Right cardiac atrium (tissue), 5 donors: ENCODE results near the gene EWSR1. TPM values are rescaled to one million over a fixed set of nuclear protein-coding genes. Genes with fewer than 3 reads are reported as not detected.
"Not testable (repeated sequence)": the region's sequence is repeated elsewhere in the genome, so short reads cannot be mapped to it uniquely, and the experiment has no call there.

Experiments used
- ATAC-seq, 2 donors: fragments of 200-7000 bp; cut with Tn5 transposase; one replicate each; pipeline versions ENCODE4 v1.8.0 to v1.9.1; 2020; ENCODE audit warnings: moderate library complexity in 2 of 2, mild to moderate bottlenecking in 1 of 2
- DNase-seq, 3 donors: peaks; one replicate each; pipeline ENCODE4 v3.0.0-alpha.2; 2020
- H3K27ac ChIP-seq: one replicate; pipeline ENCODE4 v1.5.1; 2013; ENCODE audit warnings: mild to moderate bottlenecking, low read length, control low read depth, moderate library complexity
- H3K27me3 ChIP-seq: one replicate; pipeline ENCODE4 v1.6.1; 2013; ENCODE audit not compliant: control insufficient read depth, insufficient read depth
- H3K4me1 ChIP-seq: one replicate; pipeline ENCODE4 v1.6.1; 2013; ENCODE audit warnings: low read length; ENCODE audit not compliant: control insufficient read depth, insufficient read depth
- H3K4me3 ChIP-seq: one replicate; pipeline ENCODE4 v1.5.1; 2013; ENCODE audit warnings: low read length, control low read depth
- H3K9me3 ChIP-seq: one replicate; pipeline ENCODE4 v1.6.1; 2013; ENCODE audit warnings: low read length; ENCODE audit not compliant: control insufficient read depth
- WGBS: extraction: QIAGEN DNeasy Blood & Tissue Kit; methylation state at CpG from one replicate; pipeline ENCODE4 v1.1.7; 2013; 5-methylcytosine and 5-hydroxymethylcytosine counted together
- intact Hi-C, 4 donors: fragments of 100-400 bp; cut with DNase I; formaldehyde crosslinking; loops; one replicate each; pipeline versions ENCODE4 v1.11.0 to v1.14.0; 2022 to 2023
- long read RNA-seq, 4 donors: library from polyadenylated mRNA; unstranded; transcript quantifications; one replicate each; pipeline ENCODE4 v2.0.0, GENCODE V29; 2020 to 2021
- polyA plus RNA-seq: library from polyadenylated mRNA; stranded (reverse); fragments of 200-250 nt; gene quantifications from one replicate; pipeline ENCODE4 v1.2.3, GENCODE V29; 2013
- total RNA-seq, 4 donors: library from RNA; stranded (reverse); fragmentation: NEBNext Ultra II Directional; extraction: Animal tissue kit (Norgen Biotek cat#: 25700); gene quantifications; one replicate each; pipeline ENCODE4 v1.2.1, GENCODE V29; 2021
- donor health status: healthy with polysubstance abuse.
- donor health status: DM: no; HTN: yes; CAD: no.
- donor health status: DM: no; HTN: no; CAD: no.
- donor health status: DM: no; HTN: yes; CAD: no; lungs with severe emphysema.
- donor health status: DM: yes; HTN: yes; CAD: no.

Gene EWSR1, protein sequence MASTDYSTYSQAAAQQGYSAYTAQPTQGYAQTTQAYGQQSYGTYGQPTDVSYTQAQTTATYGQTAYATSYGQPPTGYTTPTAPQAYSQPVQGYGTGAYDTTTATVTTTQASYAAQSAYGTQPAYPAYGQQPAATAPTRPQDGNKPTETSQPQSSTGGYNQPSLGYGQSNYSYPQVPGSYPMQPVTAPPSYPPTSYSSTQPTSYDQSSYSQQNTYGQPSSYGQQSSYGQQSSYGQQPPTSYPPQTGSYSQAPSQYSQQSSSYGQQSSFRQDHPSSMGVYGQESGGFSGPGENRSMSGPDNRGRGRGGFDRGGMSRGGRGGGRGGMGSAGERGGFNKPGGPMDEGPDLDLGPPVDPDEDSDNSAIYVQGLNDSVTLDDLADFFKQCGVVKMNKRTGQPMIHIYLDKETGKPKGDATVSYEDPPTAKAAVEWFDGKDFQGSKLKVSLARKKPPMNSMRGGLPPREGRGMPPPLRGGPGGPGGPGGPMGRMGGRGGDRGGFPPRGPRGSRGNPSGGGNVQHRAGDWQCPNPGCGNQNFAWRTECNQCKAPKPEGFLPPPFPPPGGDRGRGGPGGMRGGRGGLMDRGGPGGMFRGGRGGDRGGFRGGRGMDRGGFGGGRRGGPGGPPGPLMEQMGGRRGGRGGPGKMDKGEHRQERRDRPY
- total RNA-seq (100 to 1,000 TPM; 136 to 162 (median 151) TPM), polyA plus RNA-seq (119 TPM)
- long read RNA-seq, donor 1, transcript EWSR1-208 (18 exons, 2,189 nt): minor isoform, 11 of 338 reads
- long read RNA-seq, donor 1, transcript EWSR1-206 (17 exons, 2,654 nt): minor isoform, 100 of 338 reads
- long read RNA-seq, donor 1, transcript EWSR1-207 (17 exons, 2,207 nt): major isoform, 126 of 338 reads
- long read RNA-seq, donor 1, partial matches to known transcripts: 59 of 338 reads
- long read RNA-seq, donor 1, other reads (novel, unspliced or antisense): 36 of 338 reads
- long read RNA-seq, donor 2, transcript EWSR1-207 (17 exons, 2,207 nt): minor isoform, 40 of 133 reads
- long read RNA-seq, donor 2, transcript EWSR1-208 (18 exons, 2,189 nt): minor isoform, 6 of 133 reads
- long read RNA-seq, donor 2, transcript EWSR1-206 (17 exons, 2,654 nt): major isoform, 41 of 133 reads
- long read RNA-seq, donor 2, partial matches to known transcripts: 22 of 133 reads
- long read RNA-seq, donor 2, other reads (novel, unspliced or antisense): 24 of 133 reads
- long read RNA-seq, donor 3, transcript EWSR1-207 (17 exons, 2,207 nt): major isoform, 258 of 968 reads
- long read RNA-seq, donor 3, transcript EWSR1-206 (17 exons, 2,654 nt): minor isoform, 226 of 968 reads
- long read RNA-seq, donor 3, transcript EWSR1-208 (18 exons, 2,189 nt): minor isoform, 30 of 968 reads
- long read RNA-seq, donor 3, transcript EWSR1-202 (16 exons, 1,989 nt): minor isoform, 17 of 968 reads
- long read RNA-seq, donor 3, partial matches to known transcripts: 277 of 968 reads
- long read RNA-seq, donor 3, other reads (novel, unspliced or antisense): 145 of 968 reads
- long read RNA-seq, donor 4, transcript EWSR1-206 (17 exons, 2,654 nt): minor isoform, 36 of 158 reads
- long read RNA-seq, donor 4, transcript EWSR1-207 (17 exons, 2,207 nt): major isoform, 43 of 158 reads
- long read RNA-seq, donor 4, transcript EWSR1-208 (18 exons, 2,189 nt): minor isoform, 9 of 158 reads
- long read RNA-seq, donor 4, partial matches to known transcripts: 41 of 158 reads
- long read RNA-seq, donor 4, other reads (novel, unspliced or antisense): 26 of 158 reads

DNA sequence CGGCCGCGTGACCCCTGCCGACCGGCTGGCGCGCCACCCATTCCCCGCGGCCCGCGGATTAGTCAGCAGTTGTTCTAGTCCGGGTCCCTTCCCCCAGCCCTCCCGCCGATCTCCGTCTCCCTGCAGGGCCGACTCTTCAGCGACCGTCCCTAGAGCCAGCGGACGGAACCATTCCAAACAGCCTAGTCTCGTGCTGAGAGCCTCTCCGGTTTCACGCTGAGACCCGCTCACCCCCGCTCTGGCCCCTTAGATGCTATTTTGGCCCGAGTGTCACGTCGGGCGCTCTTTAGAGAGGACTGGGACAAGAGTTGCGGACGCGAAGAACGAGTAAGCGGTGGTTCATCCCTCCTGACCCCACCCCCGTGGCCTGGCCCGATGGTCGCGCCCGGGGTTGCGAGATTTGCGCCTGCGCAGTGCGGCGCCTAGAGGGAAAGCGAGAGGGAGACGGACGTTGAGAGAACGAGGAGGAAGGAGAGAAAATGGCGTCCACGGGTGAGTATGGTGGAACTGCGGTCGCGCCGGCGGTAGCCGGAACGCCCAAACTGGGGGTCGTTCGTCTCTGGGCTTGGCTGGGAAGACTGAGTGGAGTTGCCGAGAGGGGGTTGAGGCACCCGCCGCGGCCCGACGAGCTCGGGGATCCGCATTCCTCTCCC lies at the start of gene EWSR1, which contains the start of gene RHBDD3:
Gene EWSR1, plus strand, starts transcription at position 411 of the 653 bp plus-strand sequence. Its CDS starts 69 bp downstream, at position 480.
Gene RHBDD3, minus strand, starts transcription at position 124 of the 653 bp plus-strand sequence. CDS start 2,355 bp downstream, outside the sequence.
- WGBS: under 1% methylated on average over 67 of the region's 67 CpGs
- intact Hi-C loops: no loop called here

DNA sequence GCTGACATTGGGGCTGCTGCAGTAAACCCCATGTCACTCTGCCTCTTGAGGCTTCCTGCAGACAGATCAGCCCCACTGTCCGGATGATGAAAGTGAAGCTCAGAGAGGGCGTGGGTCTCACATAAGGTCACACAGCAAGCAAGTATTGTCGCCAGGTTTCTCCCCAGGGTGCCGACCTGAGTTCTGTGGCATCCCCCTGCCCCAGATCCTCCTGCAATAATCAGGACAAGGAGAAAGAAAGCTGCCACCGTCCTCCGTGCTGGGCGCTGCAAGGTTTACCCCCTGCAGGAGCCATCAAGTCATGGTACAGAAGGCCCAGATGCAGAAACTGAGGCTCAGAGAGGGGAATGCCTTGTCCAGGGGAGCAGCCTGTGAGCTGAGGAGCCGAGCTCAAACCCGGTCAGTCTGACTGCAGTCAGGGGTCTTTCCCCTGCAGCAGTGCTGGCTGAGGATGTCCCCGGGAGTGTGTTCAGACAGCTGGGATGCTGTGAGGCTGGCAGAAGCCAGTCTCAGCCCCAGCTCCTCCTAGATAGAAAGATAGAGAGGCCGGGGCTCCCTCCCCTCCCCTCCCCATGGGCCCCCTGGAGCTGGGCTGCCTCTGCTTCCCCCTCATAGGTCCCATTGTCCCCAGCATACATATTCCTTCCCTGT lies 49.2 kb upstream of the EWSR1 start:
- intact Hi-C loops: no loop called here
- no peak for ATAC-seq
- 93% methylated on average over 11 of the region's 11 CpGs for WGBS
- no peak for DNase-seq
- Histone ChIP-seq H3K27ac (no peak overlapping the region), H3K4me1 (no peaks in the 10 kb centered on the region), H3K27me3 (no peaks in the 10 kb centered on the region), H3K4me3 (no peak overlapping the region), H3K9me3 (no peaks in the 10 kb centered on the region)

More for the DNA sequence above, at the start of gene EWSR1, which contains the start of gene RHBDD3:
- H3K4me1 ChIP-seq: peaks cover 9% of the 10 kb centered on the region
- H3K27ac ChIP-seq: peak within 1 kb of the TSS; percentile 97
- H3K27me3 ChIP-seq: no peaks in the 10 kb centered on the region
- DNase-seq (peak; percentile 98), ATAC-seq (peak; percentile 92 to 94)
- H3K4me3 ChIP-seq: peak within 1 kb of the TSS; percentile 98
- H3K9me3 ChIP-seq: no peaks in the 10 kb centered on the region

DNA sequence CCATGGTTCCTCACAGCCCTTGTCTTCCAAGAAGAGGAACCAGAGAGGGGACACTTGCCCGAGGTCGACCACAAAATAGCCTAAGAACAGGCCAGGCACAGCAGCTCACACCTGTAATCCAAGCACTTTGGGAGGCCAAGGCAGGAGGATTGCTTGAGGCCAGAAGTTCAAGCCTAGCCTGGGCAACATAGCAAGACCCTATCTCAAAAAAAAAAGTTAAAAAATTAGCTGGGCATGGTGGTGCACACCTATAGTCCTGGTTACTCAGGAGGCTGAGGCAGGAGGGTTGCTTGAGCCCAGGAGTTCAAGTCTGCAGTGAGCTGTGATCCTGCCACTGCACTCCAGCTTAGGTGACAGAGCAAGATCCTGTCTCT lies 48.7 kb upstream of the EWSR1 start:
- intact Hi-C loops, H3K4me1 ChIP-seq, DNase-seq, H3K27ac ChIP-seq, H3K9me3 ChIP-seq, ATAC-seq, H3K27me3 ChIP-seq, H3K4me3 ChIP-seq: not testable (repeated sequence)
- 78% methylated on average over 2 of the region's 2 CpGs for WGBS

DNA sequence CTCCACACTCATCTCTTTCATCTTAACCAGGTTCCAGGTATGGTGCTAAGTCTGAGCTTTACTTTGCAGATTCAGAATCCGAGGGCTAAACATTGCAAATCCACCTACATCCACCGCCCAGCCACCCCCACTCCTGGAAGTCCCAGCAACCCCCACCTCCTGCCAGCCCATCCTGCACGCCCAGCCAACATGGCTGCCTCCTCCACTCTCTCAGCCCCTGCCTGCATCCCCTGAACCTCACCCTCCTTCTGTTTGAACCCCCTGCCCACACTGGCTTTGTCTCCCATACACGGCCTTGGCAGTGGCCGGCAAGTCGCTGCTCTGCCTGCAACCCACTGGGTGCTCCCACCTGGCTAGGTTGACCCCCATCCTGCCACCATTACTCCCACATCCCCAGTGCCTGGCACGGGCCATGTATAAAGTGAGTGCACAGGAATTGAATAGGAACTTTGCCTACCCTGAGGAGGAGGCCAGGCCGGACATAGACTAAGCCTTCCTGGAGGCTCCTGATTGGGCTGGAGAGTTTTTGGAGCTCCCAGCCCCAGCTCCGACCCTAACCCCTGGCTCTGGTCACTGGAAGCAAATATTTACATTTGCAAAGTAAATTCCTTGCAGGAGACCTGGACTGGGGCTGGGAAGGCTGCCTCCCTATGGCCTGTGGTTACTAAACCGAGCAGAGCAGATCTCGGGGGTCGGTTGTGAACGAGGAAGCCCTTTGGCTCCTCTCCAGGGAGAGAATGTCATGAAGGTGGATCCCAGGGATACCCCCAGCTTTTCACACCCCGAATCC lies 48.0 kb upstream of the EWSR1 start:
- intact Hi-C loops: no loop called here
- ATAC-seq: no peak
- WGBS: 86% methylated on average over 14 of the region's 14 CpGs

DNA sequence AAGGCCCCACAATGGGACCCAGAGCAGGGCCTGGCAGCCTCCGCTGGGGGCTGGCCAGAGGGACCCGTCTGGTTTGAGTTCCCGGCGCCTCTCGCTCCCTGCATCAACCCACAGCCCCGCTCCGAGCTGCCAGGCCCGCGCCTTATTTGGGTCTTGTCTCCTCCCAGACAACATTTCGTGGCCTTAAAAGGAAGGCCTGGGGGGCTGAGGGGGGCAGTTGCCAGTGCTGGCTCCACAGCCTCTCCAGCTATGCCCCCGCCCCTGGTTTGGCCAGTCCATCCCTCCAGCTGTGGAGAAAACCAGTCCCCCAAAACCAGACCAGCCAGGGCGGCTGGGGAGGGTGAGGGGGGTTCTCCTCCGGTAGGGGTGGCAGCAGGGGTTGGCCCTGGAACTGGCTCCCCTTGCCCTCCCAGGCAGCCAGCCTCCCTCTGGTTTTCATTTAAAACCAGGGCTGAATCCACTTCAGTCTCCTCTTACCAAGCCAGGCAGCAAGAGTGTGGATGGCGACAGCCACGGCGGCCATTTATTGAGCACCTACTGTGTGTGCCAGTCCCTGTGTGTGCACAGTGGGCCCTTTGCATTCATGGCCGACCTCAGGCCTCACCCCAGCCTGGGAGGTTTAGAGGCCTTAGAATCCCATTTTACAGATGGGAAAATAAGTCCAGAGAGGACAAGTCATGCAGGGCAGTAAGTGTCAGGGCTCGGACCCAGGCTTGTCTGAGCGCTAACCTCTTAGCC lies 43.8 kb upstream of the EWSR1 start:
- 62% methylated on average over 19 of the region's 19 CpGs for WGBS
- H3K4me3 ChIP-seq: no peak overlapping the region
- no peak overlapping the region for H3K27ac ChIP-seq
- H3K27me3 ChIP-seq: no peaks in the 10 kb centered on the region
- H3K9me3 ChIP-seq: no peaks in the 10 kb centered on the region
- ATAC-seq: peak; percentile 30 to 60
- DNase-seq: peak; percentile 64 to 81 (median 81)
- intact Hi-C loops: no loop called here
- no peaks in the 10 kb centered on the region for H3K4me1 ChIP-seq

More for the DNA sequence above, 48.0 kb upstream of the EWSR1 start:
- Histone ChIP-seq H3K4me1 (no peaks in the 10 kb centered on the region), H3K9me3 (no peaks in the 10 kb centered on the region), H3K27me3 (no peaks in the 10 kb centered on the region), H3K27ac (no peak overlapping the region), H3K4me3 (no peak overlapping the region)
- no peak for DNase-seq

DNA sequence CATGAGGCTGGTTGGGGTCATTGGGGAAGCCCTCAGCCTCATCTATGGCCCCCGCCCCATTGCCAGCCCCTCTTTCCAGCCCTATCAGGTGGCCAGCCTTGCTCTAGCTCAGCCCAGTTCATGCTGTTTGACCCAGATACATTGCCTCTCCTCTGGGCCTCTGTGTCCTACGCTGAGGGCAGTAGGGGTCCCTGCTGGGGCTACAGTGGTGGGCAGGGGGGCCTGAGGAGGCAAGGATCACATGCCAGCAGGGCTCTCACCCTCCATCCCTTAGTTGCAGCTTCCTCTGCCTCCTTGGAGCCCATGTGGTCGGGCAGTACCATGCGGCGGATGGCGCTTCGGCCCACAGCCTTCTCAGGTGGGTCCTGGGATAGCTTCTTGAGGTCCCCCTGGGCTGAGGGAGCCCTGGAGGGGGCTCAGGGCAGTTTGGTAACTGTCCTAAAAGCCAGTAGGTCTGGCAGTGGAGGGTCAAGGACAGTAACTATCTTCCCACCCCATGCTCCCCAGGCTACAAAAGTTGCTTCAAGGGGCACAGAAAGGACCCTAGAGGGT lies 43.1 kb upstream of the EWSR1 start:
- intact Hi-C loops: no loop called here
- Histone ChIP-seq H3K27me3 (no peaks in the 10 kb centered on the region), H3K27ac (no peak overlapping the region), H3K9me3 (no peaks in the 10 kb centered on the region), H3K4me3 (no peak overlapping the region), H3K4me1 (no peaks in the 10 kb centered on the region)
- DNase-seq (no peak), ATAC-seq (no peak)
- 94% methylated on average over 7 of the region's 7 CpGs for WGBS

DNA sequence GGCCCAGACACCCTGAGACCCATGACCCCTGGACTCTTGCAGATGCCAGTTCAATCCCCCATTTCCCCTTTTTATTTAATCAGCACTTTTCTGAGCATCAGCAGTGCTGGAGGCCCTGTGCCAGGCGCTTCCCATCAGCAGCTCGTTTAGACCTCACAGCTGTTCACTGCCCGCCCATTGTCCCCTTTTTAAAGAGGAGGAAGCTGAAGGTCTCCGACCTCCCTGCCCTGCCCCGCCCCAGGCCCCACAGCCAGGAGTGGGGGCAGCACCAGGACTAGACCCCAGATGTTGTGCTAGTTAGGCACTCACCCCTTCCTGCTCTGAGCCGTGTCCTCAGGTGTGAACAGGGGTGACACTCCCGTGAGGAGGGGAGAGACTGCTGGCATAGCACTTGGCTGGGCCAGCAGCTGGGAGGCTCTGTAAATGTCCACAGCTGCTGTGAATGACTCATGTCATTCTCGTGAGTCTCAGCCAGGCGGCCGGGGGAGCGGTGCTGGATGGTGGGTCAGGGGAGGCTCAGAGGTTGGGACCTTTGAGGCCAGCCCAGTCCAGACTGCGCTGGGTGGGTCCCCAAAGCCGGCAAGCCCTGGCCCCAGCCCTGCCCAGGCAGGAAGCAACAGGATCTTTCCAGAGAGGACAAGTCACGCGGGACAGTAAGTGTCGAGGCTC lies 42.5 kb upstream of the EWSR1 start:
- DNase-seq: peak; percentile 86 to 91 (median 91)
- no peaks in the 10 kb centered on the region for H3K9me3 ChIP-seq
- no peak overlapping the region for H3K4me3 ChIP-seq
- no peaks in the 10 kb centered on the region for H3K4me1 ChIP-seq
- H3K27me3 ChIP-seq: no peaks in the 10 kb centered on the region
- WGBS: 34% methylated on average over 16 of the region's 16 CpGs
- no peak overlapping the region for H3K27ac ChIP-seq
- ATAC-seq: peak; percentile 89 to 94
- intact Hi-C loops: no loop called here
